Heart right ventricle (tissue), 16 donors: ENCODE measurements around the gene HOTAIR. TPM values are rescaled to one million over a fixed set of nuclear protein-coding genes. Genes with fewer than 3 reads are reported as not detected.

Experiments
- ATAC-seq, 8 donors: fragments of 200-7000 bp; cut with Tn5 transposase; one replicate each; pipeline ENCODE4 v1.9.1; 2020; ENCODE audit warnings: mild to moderate bottlenecking in 8 of 8, moderate library complexity in 8 of 8, moderate number of reproducible peaks in 1 of 8
- DNase-seq, 2 donors: peaks; one replicate each; pipeline ENCODE4 v3.0.0-alpha.2; 2020
- H3K27ac ChIP-seq, 10 donors: fragments of 200-600 bp; sonication (generic) in 2 of 10; one replicate each; pipeline versions ENCODE4 v1.5.0 to v1.8.0; 2020 to 2022; ENCODE audit warnings: mild to moderate bottlenecking in 3 of 10
- H3K27me3 ChIP-seq, 7 donors: fragments of 200-600 bp; one replicate each; pipeline ENCODE4 v1.8.0; 2021 to 2022; ENCODE audit warnings: mild to moderate bottlenecking in 2 of 7
- H3K36me3 ChIP-seq, 9 donors: fragments of 200-600 bp; sonication (generic) in 1 of 9; one replicate each; pipeline versions ENCODE4 v1.5.0 to v1.8.0; 2020 to 2022; ENCODE audit warnings: mild to moderate bottlenecking in 2 of 9
- H3K4me1 ChIP-seq, 9 donors: fragments of 200-600 bp; sonication (generic) in 1 of 9; one replicate each; pipeline versions ENCODE4 v1.5.0 to v1.8.0; 2020 to 2022; ENCODE audit warnings: mild to moderate bottlenecking in 4 of 9
- H3K4me3 ChIP-seq, 10 donors: fragments of 200-600 bp; sonication (generic) in 2 of 10; one replicate each; pipeline versions ENCODE4 v1.5.0 to v1.8.0; 2020 to 2022; ENCODE audit warnings: mild to moderate bottlenecking in 7 of 10, moderate library complexity in 2 of 10
- H3K9me3 ChIP-seq, 11 donors: fragments of 200-600 bp in 10 of 11; sonication (generic) in 2 of 11; one replicate each; pipeline versions ENCODE4 v1.5.0 to v1.8.0; 2013 to 2022; ENCODE audit warnings: mild to moderate bottlenecking in 2 of 11, control low read depth in 1 of 11, moderate library complexity in 1 of 11
- WGBS, 2 donors: extraction: QIAGEN DNeasy Blood & Tissue Kit; methylation state at CpG; one replicate each; pipeline ENCODE4 v1.1.7; 2013; ENCODE audit warnings: inconsistent platforms in 1 of 2; 5-methylcytosine and 5-hydroxymethylcytosine counted together
- intact Hi-C, 10 donors: fragments of 100-400 bp; cut with DNase I; formaldehyde crosslinking; loops; one replicate each; pipeline versions ENCODE4 v1.11.1 to v1.14.2; 2022
- polyA plus RNA-seq, 2 donors: library from polyadenylated mRNA; stranded (reverse); fragments of 200-250 nt; gene quantifications; one replicate each; pipeline ENCODE4 v1.2.3, GENCODE V29; 2013
- total RNA-seq, 10 donors: library from RNA; stranded (reverse); fragmentation: NEBNext Ultra II Directional in 3 of 10; extraction: Animal tissue kit (Norgen Biotek cat#: 25700) in 3 of 10; gene quantifications; one replicate each; pipeline versions ENCODE4 v1.2.1 to v1.2.4, GENCODE V29; 2021 to 2023
- TF ChIP-seq, protein P1 (sequence below), 9 donors: fragments of 200-600 bp; sonication (generic) in 2 of 9; IDR thresholded peaks; one replicate each; pipeline versions ENCODE4 v1.5.0 to v1.8.0; 2021 to 2022; ENCODE audit warnings: antibody characterized with exemption in 9 of 9, mild to moderate bottlenecking in 5 of 9, moderate library complexity in 1 of 9
- donor health status: Arrhythmogenic right ventricular cardiomyopathy.
- donor health status: ischemic (EF 13 %, LVEDD 7.1; RV severe dilation, severe dysfunction).
- donor health status: healthy with polysubstance abuse.
- donor health status: DM: no; HTN: yes; CAD: no.
- donor health status: DM: no; HTN: no; CAD: no.
- donor health status: ischemic (EF 25% LVEDD 6.9; RV normal size, moderate dysfunction).
- donor health status: ischemic (EF 25% LVEDD 5.7; RV mildly dilated, moderate dysfunction).
- donor health status: healthy.
- donor health status: DM: yes; HTN: yes; CAD: no.
- donor health status: Ischemic cardiomyopathy.
- donor health status: ischemic (EF 35%, LVEDD 5.7; RV mildly dilated, moderate dysfunction).
- donor health status: nonischemic (EF 11% LVEDD 7.7; RV severe dilation, severe dysfunction).
- donor health status: DM: yes; HTN: yes; CAD: no.
- donor health status: PGD.
- donor health status: ischemic (EF 29% LVEDD 5.4; RV normal size, mild dysfunction).
- donor health status: nonischemic (EF 23%, LVEDD 6.1; RV moderate dilation, normal function).

HOTAIR gene
- total and polyA plus RNA-seq, 12 donors = not detected

DNA sequence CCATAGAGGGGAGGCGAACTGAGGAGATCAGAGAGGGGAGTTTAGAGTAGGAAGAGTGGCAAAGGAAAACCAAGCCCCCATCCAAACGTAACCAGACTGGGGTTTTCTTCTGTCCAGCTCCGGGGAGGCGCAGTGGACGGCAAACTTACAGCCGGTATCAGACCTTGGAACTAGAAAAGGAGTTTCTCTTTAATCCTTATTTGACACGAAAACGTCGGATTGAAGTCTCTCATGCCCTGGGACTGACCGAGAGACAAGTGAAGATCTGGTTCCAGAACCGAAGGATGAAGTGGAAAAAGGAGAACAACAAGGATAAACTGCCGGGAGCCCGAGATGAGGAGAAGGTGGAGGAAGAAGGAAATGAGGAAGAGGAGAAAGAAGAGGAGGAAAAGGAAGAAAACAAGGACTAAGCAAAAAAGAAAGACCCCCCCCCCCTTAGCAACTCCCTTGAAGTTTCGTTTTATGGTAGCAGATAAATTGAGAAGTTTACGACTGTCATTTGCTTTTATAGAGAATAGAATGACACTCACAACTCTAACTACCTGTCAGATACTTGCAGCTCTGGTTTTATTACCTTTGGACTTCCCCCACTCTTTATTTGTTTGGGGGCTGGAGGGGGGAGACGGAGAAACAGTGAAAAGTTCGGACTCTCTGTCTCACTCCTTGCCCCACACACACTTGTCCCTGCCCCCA lies 36.4 kb upstream of the HOTAIR start:
- TF ChIP-seq, protein P1, sequence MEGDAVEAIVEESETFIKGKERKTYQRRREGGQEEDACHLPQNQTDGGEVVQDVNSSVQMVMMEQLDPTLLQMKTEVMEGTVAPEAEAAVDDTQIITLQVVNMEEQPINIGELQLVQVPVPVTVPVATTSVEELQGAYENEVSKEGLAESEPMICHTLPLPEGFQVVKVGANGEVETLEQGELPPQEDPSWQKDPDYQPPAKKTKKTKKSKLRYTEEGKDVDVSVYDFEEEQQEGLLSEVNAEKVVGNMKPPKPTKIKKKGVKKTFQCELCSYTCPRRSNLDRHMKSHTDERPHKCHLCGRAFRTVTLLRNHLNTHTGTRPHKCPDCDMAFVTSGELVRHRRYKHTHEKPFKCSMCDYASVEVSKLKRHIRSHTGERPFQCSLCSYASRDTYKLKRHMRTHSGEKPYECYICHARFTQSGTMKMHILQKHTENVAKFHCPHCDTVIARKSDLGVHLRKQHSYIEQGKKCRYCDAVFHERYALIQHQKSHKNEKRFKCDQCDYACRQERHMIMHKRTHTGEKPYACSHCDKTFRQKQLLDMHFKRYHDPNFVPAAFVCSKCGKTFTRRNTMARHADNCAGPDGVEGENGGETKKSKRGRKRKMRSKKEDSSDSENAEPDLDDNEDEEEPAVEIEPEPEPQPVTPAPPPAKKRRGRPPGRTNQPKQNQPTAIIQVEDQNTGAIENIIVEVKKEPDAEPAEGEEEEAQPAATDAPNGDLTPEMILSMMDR (IDR thresholded peaks at IDR 0.05) = no peak
- H3K4me3 ChIP-seq = no peak overlapping the region
- no peak overlapping the region for H3K27ac ChIP-seq
- no peaks in the 10 kb centered on the region for H3K9me3 ChIP-seq
- 3 to 9% methylated on average over 17 of the region's 17 CpGs for WGBS, 2 donors
- intact Hi-C loops = loop anchor here in 1 of 10 donors (10.0 kb wide), 1 partner anchor 344 kb away; no protein-coding TSS in a partner anchor
- peaks cover 46 to 98% (median 96%) of the 10 kb centered on the region in 7 donors for H3K27me3 ChIP-seq
- peaks cover 6 to 20% (median 14%) of the 10 kb centered on the region in 9 donors for H3K4me1 ChIP-seq
- no peak for ATAC-seq
- DNase-seq = no peak
- no peaks in the 10 kb centered on the region for H3K36me3 ChIP-seq

DNA sequence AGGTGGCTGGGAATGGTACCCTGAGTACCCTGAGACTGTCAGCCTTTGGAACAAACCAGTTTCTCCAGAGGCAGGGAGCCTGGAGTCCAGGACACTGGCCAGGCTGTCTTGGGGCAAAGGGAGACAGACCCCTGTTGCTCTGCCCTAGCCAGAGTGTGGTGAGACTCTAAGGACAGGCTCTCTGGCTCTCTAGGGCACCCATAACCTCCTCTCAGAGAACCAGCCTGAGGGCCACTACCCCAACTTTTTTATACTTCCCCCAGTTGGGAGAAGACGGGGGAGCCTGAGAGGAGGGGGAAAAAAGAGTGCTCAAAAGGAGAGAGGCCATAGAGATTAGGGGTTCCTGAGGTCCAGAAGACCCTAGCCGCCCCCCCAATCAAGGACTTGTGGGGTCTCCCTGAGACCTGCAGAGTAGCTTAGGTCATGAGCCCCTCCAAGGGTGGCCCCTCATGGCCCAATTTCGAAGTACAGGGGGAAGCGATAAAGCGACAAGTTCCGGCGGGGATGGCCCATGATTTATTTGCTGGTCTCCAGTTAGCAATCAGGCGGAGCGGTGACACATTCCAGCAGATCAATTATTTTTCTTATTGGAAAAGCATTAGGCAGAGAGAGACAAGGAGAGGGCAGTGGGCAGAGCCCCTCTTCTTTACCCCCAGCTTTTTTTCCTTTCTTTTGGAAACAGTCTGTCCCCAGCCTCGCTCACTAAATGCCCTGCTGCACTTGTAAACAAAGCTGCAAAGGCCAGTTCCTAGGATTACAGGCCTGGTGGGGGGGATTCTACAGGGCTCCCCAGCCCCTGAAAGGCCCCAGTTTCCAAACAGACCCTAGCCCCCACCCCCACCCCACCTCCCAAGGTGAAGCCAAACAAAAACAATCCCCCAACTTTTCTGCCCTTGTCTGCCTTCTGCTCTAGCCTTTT lies 35.6 kb upstream of the HOTAIR start:
- ATAC-seq (no peak), DNase-seq (no peak)
- peaks cover 6 to 26% (median 17%) of the 10 kb centered on the region in 9 donors for H3K4me1 ChIP-seq
- intact Hi-C loops = loop anchor here in 1 of 10 donors (10.0 kb wide), 1 partner anchor 344 kb away; no protein-coding TSS in a partner anchor
- H3K27me3 ChIP-seq = peaks cover 42 to 98% (median 96%) of the 10 kb centered on the region in 7 donors
- TF ChIP-seq, protein P1 (IDR thresholded peaks at IDR 0.05) = no peak
- H3K4me3 ChIP-seq = no peak overlapping the region
- no peak overlapping the region for H3K27ac ChIP-seq
- 9 to 17% methylated on average over 10 of the region's 10 CpGs for WGBS, 2 donors
- no peaks in the 10 kb centered on the region for H3K9me3 ChIP-seq
- no peaks in the 10 kb centered on the region for H3K36me3 ChIP-seq

DNA sequence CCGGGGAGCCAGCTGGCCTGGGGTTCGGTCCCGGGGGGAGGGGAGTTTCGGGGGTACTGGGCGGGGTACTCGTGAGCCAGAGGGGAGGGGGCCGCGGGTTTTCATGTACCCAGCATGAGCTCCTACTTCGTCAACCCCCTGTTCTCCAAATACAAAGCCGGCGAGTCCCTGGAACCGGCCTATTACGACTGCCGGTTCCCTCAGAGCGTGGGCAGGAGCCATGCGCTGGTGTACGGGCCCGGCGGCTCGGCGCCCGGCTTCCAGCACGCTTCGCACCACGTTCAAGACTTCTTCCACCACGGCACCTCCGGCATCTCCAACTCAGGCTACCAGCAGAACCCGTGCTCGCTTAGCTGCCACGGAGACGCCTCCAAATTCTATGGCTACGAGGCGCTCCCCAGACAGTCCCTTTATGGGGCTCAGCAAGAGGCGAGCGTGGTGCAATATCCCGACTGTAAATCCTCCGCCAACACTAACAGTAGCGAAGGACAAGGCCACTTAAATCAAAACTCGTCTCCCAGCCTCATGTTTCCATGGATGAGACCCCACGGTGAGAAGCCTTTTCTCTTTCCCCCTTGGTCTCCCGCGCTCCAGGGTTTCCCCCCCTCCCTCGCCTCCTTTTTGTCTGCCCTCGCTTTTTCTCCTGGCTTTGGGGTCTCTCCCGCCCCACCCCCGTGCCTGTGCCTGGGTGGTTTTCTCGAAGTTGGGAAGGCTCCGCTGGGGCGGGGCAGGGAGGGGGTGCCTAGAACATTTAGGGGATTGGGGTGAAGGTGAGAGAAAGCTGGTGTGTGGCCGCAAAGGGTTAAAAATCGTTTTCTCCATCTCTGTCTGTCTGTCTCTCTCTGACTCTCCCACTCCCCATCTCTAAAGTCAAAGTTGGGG lies 34.7 kb upstream of the HOTAIR start:
- ATAC-seq (peak in 1 of 8 donors; percentile 16), DNase-seq (no peak)
- Histone ChIP-seq H3K4me1 (peaks cover 6 to 23% (median 17%) of the 10 kb centered on the region in 9 donors), H3K36me3 (no peaks in the 10 kb centered on the region), H3K27me3 (peaks cover 36 to 98% (median 96%) of the 10 kb centered on the region in 7 donors), H3K27ac (no peak overlapping the region), H3K9me3 (no peaks in the 10 kb centered on the region), H3K4me3 (peak overlapping the region in 4 of 10 donors; percentile 11 to 28 (median 20))
- TF ChIP-seq, protein P1 (IDR thresholded peaks at IDR 0.05) = no peak
- intact Hi-C loops = loop anchor here in 5 of 10 donors (5.0 to 10.0 kb wide), 4 partner anchors 193 to 365 kb away; no protein-coding TSS in a partner anchor
- WGBS, 2 donors = 3% methylated on average over 47 to 51 of the region's 51 CpGs
